Measurements from ENCODE around the gene DPYSL3. TPM values are rescaled to one million over a fixed set of nuclear protein-coding genes. Genes with fewer than 3 reads are reported as not detected.

The DPYSL3 gene
- total and polyA plus RNA-seq, 4 donors, result 200 to 624 (median 447) TPM

- peaks cover 5% of the 10 kb centered on the region for H3K4me1 ChIP-seq (ENCODE audit: control insufficient read depth, insufficient read depth, low read length)
- no peak overlapping the region for H3K27ac ChIP-seq (ENCODE audit: low read depth, low read length)
- no peak for DNase-seq (ENCODE audit: low read depth in 4 of 6, low spot score in 6 of 6)
- no peak overlapping the region for H3K4me3 ChIP-seq (ENCODE audit: low read depth, low read length)
- H3K36me3 ChIP-seq (ENCODE audit: control insufficient read depth, insufficient read depth, low read length), result no peaks in the 10 kb centered on the region
- 78% methylated on average over 2 of the region's 3 CpGs for WGBS (ENCODE audit: insufficient coverage)
- no peaks in the 10 kb centered on the region for H3K9me3 ChIP-seq (ENCODE audit: control insufficient read depth, insufficient read depth, low read length)
- no peaks in the 10 kb centered on the region for H3K27me3 ChIP-seq (ENCODE audit: control insufficient read depth, insufficient read depth, low read length)
Observed at GRCh38 chr5:147465747-147466146, 44.1 kb downstream of the DPYSL3 start.

- peak in 2 of 6 donors; percentile 21 to 58 for DNase-seq (ENCODE audit: low read depth in 4 of 6, low spot score in 6 of 6)
- no peak overlapping the region for H3K4me3 ChIP-seq (ENCODE audit: low read depth, low read length)
Observed at GRCh38 chr5:147464211-147464610, 45.7 kb downstream of the DPYSL3 start.

GRCh38 chr5:147461915-147462314 lies 48.0 kb downstream of the DPYSL3 start:
- Histone ChIP-seq H3K4me1 (ENCODE audit: control insufficient read depth, insufficient read depth, low read length) (peaks cover 5% of the 10 kb centered on the region), H3K4me3 (ENCODE audit: low read depth, low read length) (no peak overlapping the region), H3K27ac (ENCODE audit: low read depth, low read length) (no peak overlapping the region), H3K36me3 (ENCODE audit: control insufficient read depth, insufficient read depth, low read length) (no peaks in the 10 kb centered on the region), H3K9me3 (ENCODE audit: control insufficient read depth, insufficient read depth, low read length) (no peaks in the 10 kb centered on the region), H3K27me3 (ENCODE audit: control insufficient read depth, insufficient read depth, low read length) (no peaks in the 10 kb centered on the region)
- no CpG with 5 or more reads among the region's 1 CpG for WGBS (ENCODE audit: insufficient coverage)
- no peak for DNase-seq (ENCODE audit: low read depth in 4 of 6, low spot score in 6 of 6)

More at GRCh38 chr5:147464211-147464610, 45.7 kb downstream of the DPYSL3 start:
- WGBS (ENCODE audit: insufficient coverage), result 74% methylated on average over 4 of the region's 5 CpGs
- Histone ChIP-seq H3K27me3 (ENCODE audit: control insufficient read depth, insufficient read depth, low read length) (no peaks in the 10 kb centered on the region), H3K36me3 (ENCODE audit: control insufficient read depth, insufficient read depth, low read length) (no peaks in the 10 kb centered on the region), H3K9me3 (ENCODE audit: control insufficient read depth, insufficient read depth, low read length) (no peaks in the 10 kb centered on the region), H3K4me1 (ENCODE audit: control insufficient read depth, insufficient read depth, low read length) (peaks cover 5% of the 10 kb centered on the region), H3K27ac (ENCODE audit: low read depth, low read length) (no peak overlapping the region)

- H3K9me3 ChIP-seq (ENCODE audit: control insufficient read depth, insufficient read depth, low read length), result no peaks in the 10 kb centered on the region
- H3K27ac ChIP-seq (ENCODE audit: low read depth, low read length), result no peak overlapping the region
Observed at GRCh38 chr5:147460380-147460779, 49.5 kb downstream of the DPYSL3 start.

GRCh38 chr5:147458581-147458980 lies 51.3 kb downstream of the DPYSL3 start:
- 93% methylated on average over 3 of the region's 3 CpGs for WGBS (ENCODE audit: insufficient coverage)
- DNase-seq (ENCODE audit: low read depth in 4 of 6, low spot score in 6 of 6), result no peak
- Histone ChIP-seq H3K27ac (ENCODE audit: low read depth, low read length) (no peak overlapping the region), H3K4me1 (ENCODE audit: control insufficient read depth, insufficient read depth, low read length) (peaks cover 14% of the 10 kb centered on the region), H3K36me3 (ENCODE audit: control insufficient read depth, insufficient read depth, low read length) (no peaks in the 10 kb centered on the region), H3K27me3 (ENCODE audit: control insufficient read depth, insufficient read depth, low read length) (no peaks in the 10 kb centered on the region), H3K4me3 (ENCODE audit: low read depth, low read length) (no peak overlapping the region), H3K9me3 (ENCODE audit: control insufficient read depth, insufficient read depth, low read length) (no peaks in the 10 kb centered on the region)

More at GRCh38 chr5:147460380-147460779, 49.5 kb downstream of the DPYSL3 start:
- Histone ChIP-seq H3K27me3 (ENCODE audit: control insufficient read depth, insufficient read depth, low read length) (no peaks in the 10 kb centered on the region), H3K4me1 (ENCODE audit: control insufficient read depth, insufficient read depth, low read length) (peaks cover 5% of the 10 kb centered on the region), H3K4me3 (ENCODE audit: low read depth, low read length) (no peak overlapping the region), H3K36me3 (ENCODE audit: control insufficient read depth, insufficient read depth, low read length) (no peaks in the 10 kb centered on the region)
- no peak for DNase-seq (ENCODE audit: low read depth in 4 of 6, low spot score in 6 of 6)
- 92% methylated on average over 2 of the region's 2 CpGs for WGBS (ENCODE audit: insufficient coverage)

GRCh38 chr5:147455822-147456450 lies 53.9 kb downstream of the DPYSL3 start:
- H3K27ac ChIP-seq (ENCODE audit: low read depth, low read length), result peak overlapping the region; percentile 96
- WGBS (ENCODE audit: insufficient coverage), result 14% methylated on average over 1 of the region's 1 CpG
- no peaks in the 10 kb centered on the region for H3K9me3 ChIP-seq (ENCODE audit: control insufficient read depth, insufficient read depth, low read length)
- DNase-seq (ENCODE audit: low read depth in 4 of 6, low spot score in 6 of 6), result peak in 4 of 6 donors; percentile 59 to 91 (median 82)
- H3K4me3 ChIP-seq (ENCODE audit: low read depth, low read length), result no peak overlapping the region
- peaks cover 18% of the 10 kb centered on the region for H3K4me1 ChIP-seq (ENCODE audit: control insufficient read depth, insufficient read depth, low read length)
- H3K27me3 ChIP-seq (ENCODE audit: control insufficient read depth, insufficient read depth, low read length), result no peaks in the 10 kb centered on the region
- H3K36me3 ChIP-seq (ENCODE audit: control insufficient read depth, insufficient read depth, low read length), result no peaks in the 10 kb centered on the region

- no peaks in the 10 kb centered on the region for H3K9me3 ChIP-seq (ENCODE audit: control insufficient read depth, insufficient read depth, low read length)
- WGBS (ENCODE audit: insufficient coverage), result 22% methylated on average over 4 of the region's 10 CpGs
- no peaks in the 10 kb centered on the region for H3K36me3 ChIP-seq (ENCODE audit: control insufficient read depth, insufficient read depth, low read length)
- DNase-seq (ENCODE audit: low read depth in 4 of 6, low spot score in 6 of 6), result peak in 3 of 6 donors; percentile 52 to 92 (median 77)
- H3K27ac ChIP-seq (ENCODE audit: low read depth, low read length), result peak overlapping the region; percentile 96
- no peak overlapping the region for H3K4me3 ChIP-seq (ENCODE audit: low read depth, low read length)
- H3K27me3 ChIP-seq (ENCODE audit: control insufficient read depth, insufficient read depth, low read length), result no peaks in the 10 kb centered on the region
- peaks cover 18% of the 10 kb centered on the region for H3K4me1 ChIP-seq (ENCODE audit: control insufficient read depth, insufficient read depth, low read length)
Observed at GRCh38 chr5:147454996-147455677, 54.7 kb downstream of the DPYSL3 start.

- WGBS (ENCODE audit: insufficient coverage), result 2% methylated on average over 46 of the region's 54 CpGs
- H3K4me3 ChIP-seq (ENCODE audit: low read depth, low read length), result peak overlapping the region; percentile 88
- no peaks in the 10 kb centered on the region for H3K9me3 ChIP-seq (ENCODE audit: control insufficient read depth, insufficient read depth, low read length)
- H3K27me3 ChIP-seq (ENCODE audit: control insufficient read depth, insufficient read depth, low read length), result no peaks in the 10 kb centered on the region
- H3K36me3 ChIP-seq (ENCODE audit: control insufficient read depth, insufficient read depth, low read length), result no peaks in the 10 kb centered on the region
- H3K27ac ChIP-seq (ENCODE audit: low read depth, low read length), result peak overlapping the region; percentile 96
- peak; percentile 91 to 99 (median 93) for DNase-seq (ENCODE audit: low read depth in 4 of 6, low spot score in 6 of 6)
- H3K4me1 ChIP-seq (ENCODE audit: control insufficient read depth, insufficient read depth, low read length), result peaks cover 22% of the 10 kb centered on the region
Observed at GRCh38 chr5:147453875-147454814, 55.7 kb downstream of the DPYSL3 start.

- H3K4me1 ChIP-seq (ENCODE audit: control insufficient read depth, insufficient read depth, low read length), result peaks cover 26% of the 10 kb centered on the region
- no peaks in the 10 kb centered on the region for H3K36me3 ChIP-seq (ENCODE audit: control insufficient read depth, insufficient read depth, low read length)
- no peaks in the 10 kb centered on the region for H3K9me3 ChIP-seq (ENCODE audit: control insufficient read depth, insufficient read depth, low read length)
- no peaks in the 10 kb centered on the region for H3K27me3 ChIP-seq (ENCODE audit: control insufficient read depth, insufficient read depth, low read length)
- DNase-seq (ENCODE audit: low read depth in 4 of 6, low spot score in 6 of 6), result peak in 3 of 6 donors; percentile 61 to 94 (median 82)
- 2% methylated on average over 18 of the region's 25 CpGs for WGBS (ENCODE audit: insufficient coverage)
- peak overlapping the region; percentile 84 for H3K27ac ChIP-seq (ENCODE audit: low read depth, low read length)
- H3K4me3 ChIP-seq (ENCODE audit: low read depth, low read length), result peak overlapping the region; percentile 88
Observed at GRCh38 chr5:147452165-147452811, 57.6 kb downstream of the DPYSL3 start.
